Erythroblast (primary cell): ENCODE measurements around the gene CDH15.
"Not testable (repeated sequence)": the region's sequence is repeated elsewhere in the genome, so short reads cannot be mapped to it uniquely, and the experiment has no call there.

Experiments used
- GATA1 ChIP-seq: IDR thresholded peaks from 2 replicates; pipeline ENCODE4 v1.6.1; 2011; ENCODE audit warnings: low read depth, mild to moderate bottlenecking, control low read depth, low read length, moderate library complexity
- POLR2A ChIP-seq: IDR thresholded peaks from 2 replicates; pipeline ENCODE4 v1.6.1; 2011; ENCODE audit warnings: mild to moderate bottlenecking, low read length

DNA sequence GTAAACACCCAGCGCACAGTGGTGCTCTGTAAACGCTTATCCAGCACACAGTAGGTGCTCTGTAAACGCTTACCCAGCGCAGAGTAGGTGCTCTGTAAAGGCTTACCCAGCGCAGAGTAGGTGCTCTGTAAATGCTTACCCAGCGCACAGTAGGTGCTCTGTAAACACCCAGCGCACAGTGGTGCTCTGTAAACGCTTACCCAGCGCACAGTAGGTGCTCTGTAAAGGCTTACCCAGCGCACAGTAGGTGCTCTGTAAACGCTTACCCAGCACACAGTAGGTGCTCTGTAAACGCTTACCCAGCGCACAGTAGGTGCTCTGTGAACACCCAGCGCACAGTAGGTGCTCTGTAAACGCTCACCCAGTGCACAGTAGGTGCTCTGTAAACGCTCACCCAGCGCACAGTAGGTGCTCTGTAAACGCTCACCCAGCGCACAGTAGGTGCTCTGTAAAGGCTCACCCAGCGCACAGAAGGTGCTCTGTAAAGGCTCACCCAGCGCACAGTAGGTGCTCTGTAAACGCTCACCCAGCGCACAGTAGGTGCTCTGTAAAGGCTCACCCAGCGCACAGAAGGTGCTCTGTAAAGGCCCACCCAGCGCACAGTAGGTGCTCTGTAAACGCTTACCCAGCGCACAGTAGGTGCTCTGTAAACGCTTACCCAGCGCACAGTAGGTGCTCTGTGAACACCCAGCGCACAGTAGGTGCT lies 14.5 kb downstream of the CDH15 start:
- TF ChIP-seq POLR2A, GATA1: not testable (repeated sequence)
